Measurements from ENCODE around the gene GPAT3.

The GPAT3 gene

DNA sequence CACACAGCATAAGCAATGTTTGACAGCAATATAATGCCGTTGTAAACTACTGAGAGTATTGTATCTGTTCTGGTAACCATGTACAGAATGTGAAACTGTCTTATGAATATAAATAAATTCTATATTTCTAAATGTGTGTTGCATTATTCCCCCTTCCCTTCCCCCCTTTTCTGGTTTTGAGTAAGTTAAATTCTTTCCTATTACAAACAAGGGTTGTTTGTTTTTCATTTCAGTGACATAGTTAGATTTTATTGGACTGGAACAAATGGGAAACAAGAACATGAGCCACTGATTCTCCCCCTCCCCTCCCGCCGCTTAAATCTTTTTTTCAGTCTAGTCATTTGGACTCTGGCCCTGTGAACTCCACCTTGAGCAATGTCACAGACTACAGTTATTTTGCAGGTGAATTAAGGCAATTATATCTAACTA is 69.8 kb downstream of the GPAT3 start (continued):
- no peak for TF ChIP-seq PRDM2 (tag by site-specific recombination; IDR thresholded peaks at IDR 0.05; ENCODE audit: borderline replicate concordance)

DNA sequence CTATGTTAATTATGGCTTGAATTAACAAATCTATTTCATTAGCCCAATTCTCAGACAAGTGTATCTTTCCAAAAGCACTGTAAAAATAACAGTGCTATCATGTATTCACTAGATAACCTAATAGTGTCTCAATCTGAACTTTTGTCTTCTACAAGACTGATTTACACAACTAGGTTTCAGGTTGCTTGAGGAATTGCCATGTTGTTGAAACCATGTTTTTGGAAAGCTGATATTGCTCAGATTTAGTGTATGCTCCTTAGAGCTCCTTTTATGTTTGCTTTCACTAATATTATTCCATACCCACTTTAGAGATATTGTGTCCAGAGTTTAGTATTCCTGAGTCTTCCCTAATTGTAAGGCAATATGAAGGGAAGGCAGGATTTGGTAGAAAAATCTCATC is 70.6 kb downstream of the GPAT3 start:
- TF ChIP-seq, protein P1, sequence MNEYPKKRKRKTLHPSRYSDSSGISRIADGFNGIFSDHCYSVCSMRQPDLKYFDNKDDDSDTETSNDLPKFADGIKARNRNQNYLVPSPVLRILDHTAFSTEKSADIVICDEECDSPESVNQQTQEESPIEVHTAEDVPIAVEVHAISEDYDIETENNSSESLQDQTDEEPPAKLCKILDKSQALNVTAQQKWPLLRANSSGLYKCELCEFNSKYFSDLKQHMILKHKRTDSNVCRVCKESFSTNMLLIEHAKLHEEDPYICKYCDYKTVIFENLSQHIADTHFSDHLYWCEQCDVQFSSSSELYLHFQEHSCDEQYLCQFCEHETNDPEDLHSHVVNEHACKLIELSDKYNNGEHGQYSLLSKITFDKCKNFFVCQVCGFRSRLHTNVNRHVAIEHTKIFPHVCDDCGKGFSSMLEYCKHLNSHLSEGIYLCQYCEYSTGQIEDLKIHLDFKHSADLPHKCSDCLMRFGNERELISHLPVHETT (tag by site-specific recombination; IDR thresholded peaks at IDR 0.05): no peak
- no peak for TF ChIP-seq ZNF449 (tag by site-specific recombination; IDR thresholded peaks at IDR 0.05)
- no peak for TF ChIP-seq ZBTB1 (tag by site-specific recombination; IDR thresholded peaks at IDR 0.05)
- Histone ChIP-seq H3K27ac (ENCODE audit: extremely low read depth, low read depth, low read length) (no peak overlapping the region), H3K4me1 (ENCODE audit: control insufficient read depth, insufficient read depth, low read length) (no peaks in the 10 kb centered on the region), H3K36me3 (ENCODE audit: control insufficient read depth in 2 of 2, insufficient read depth in 1 of 2, low read length in 2 of 2) (no peaks in the 10 kb centered on the region), H3K4me3 (ENCODE audit: low read depth, low read length) (no peak overlapping the region), H3K9me3 (ENCODE audit: control insufficient read depth, insufficient read depth, low read depth, low read length) (no peaks in the 10 kb centered on the region)
- ChIA-PET POLR2A (no interaction called here), CTCF (no interaction called here)

DNA sequence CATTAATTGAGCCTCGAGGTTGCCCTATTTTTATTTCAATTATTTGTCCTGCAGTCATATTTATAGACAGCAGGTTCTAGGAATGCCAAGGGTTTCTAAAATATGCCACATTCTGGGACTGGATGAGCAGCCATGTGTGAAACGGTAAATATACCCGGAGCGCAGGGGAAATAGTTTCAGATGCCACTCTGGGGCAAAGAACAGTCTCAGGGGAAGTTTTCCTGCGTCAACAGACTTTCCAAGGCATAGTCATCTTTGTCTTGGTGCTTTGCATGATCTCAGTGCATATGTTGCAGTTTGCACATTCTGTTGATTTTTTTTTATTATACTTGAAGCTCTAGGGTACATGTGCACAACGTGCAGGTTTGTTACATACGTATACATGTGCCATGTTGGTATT is 71.0 kb downstream of the GPAT3 start:
- no peaks in the 10 kb centered on the region for H3K4me1 ChIP-seq (ENCODE audit: control insufficient read depth, insufficient read depth, low read length)
- H3K4me3 ChIP-seq (ENCODE audit: low read depth, low read length): no peak overlapping the region
- H3K27ac ChIP-seq (ENCODE audit: extremely low read depth, low read depth, low read length): no peak overlapping the region
- TF ChIP-seq HOXA7 (CRISPR knock-in tag; IDR thresholded peaks at IDR 0.05; ENCODE audit: borderline replicate concordance) (no peak), ZNF791 (tag by site-specific recombination; IDR thresholded peaks at IDR 0.05) (no peak), AEBP2 (tag by site-specific recombination; IDR thresholded peaks at IDR 0.05; ENCODE audit: borderline replicate concordance) (no peak), ZNF138 (tag by site-specific recombination; IDR thresholded peaks at IDR 0.05; ENCODE audit: borderline replicate concordance) (no peak), ZNF837 (tag by site-specific recombination; IDR thresholded peaks at IDR 0.05) (no peak), ZNF112 (tag by site-specific recombination; IDR thresholded peaks at IDR 0.05) (no peak), ZIC2 (tag by site-specific recombination; IDR thresholded peaks at IDR 0.05) (no peak), ZNF513 (tag by site-specific recombination; IDR thresholded peaks at IDR 0.05) (no peak), ZNF362 (tag by site-specific recombination; IDR thresholded peaks at IDR 0.05) (no peak), ZNF394 (tag by site-specific recombination; IDR thresholded peaks at IDR 0.05; ENCODE audit: borderline replicate concordance) (no peak), ZNF580 (tag by site-specific recombination; IDR thresholded peaks at IDR 0.05) (no peak), ZNF658 (tag by site-specific recombination; IDR thresholded peaks at IDR 0.05) (no peak), ZNF843 (tag by site-specific recombination; IDR thresholded peaks at IDR 0.05) (no peak), GLI4 (tag by site-specific recombination; IDR thresholded peaks at IDR 0.05) (no peak), ZNF660 (tag by site-specific recombination; IDR thresholded peaks at IDR 0.05) (no peak)
- no peaks in the 10 kb centered on the region for H3K9me3 ChIP-seq (ENCODE audit: control insufficient read depth, insufficient read depth, low read depth, low read length)
- H3K36me3 ChIP-seq (ENCODE audit: control insufficient read depth in 2 of 2, insufficient read depth in 1 of 2, low read length in 2 of 2): no peaks in the 10 kb centered on the region
- CTCF ChIA-PET: no interaction called here
- POLR2A ChIA-PET: no interaction called here
